ENCODE results near the gene SRR.
"Not testable (repeated sequence)": the region's sequence is repeated elsewhere in the genome, so short reads cannot be mapped to it uniquely, and the experiment has no call there.

SRR gene

DNA sequence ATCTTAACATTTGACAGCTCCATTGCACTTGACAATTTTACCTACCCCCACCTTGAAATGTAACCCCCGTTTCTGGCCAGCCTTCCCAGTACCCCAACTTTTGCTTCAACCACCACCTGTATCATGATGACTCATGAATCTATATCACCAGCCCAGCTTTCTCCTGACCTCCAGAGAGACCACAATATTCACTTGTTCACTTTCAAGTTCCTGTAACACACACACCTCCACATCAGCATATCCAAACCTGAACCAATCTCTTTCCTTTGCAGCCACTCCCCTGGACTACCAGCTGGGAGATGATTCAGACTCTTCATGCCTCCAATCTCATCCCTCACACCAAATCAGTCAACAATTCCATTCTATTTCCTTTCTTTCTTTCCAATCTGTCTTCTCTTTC lies 8.2 kb upstream of the SRR start:
- DNase-seq: no peak

GRCh38 chr17:2297023-2297422 lies 6.7 kb upstream of the SRR start:
- no peak for DNase-seq

- no peak for DNase-seq
Observed at GRCh38 chr17:2299136-2299535, 4.6 kb upstream of the SRR start.

DNA sequence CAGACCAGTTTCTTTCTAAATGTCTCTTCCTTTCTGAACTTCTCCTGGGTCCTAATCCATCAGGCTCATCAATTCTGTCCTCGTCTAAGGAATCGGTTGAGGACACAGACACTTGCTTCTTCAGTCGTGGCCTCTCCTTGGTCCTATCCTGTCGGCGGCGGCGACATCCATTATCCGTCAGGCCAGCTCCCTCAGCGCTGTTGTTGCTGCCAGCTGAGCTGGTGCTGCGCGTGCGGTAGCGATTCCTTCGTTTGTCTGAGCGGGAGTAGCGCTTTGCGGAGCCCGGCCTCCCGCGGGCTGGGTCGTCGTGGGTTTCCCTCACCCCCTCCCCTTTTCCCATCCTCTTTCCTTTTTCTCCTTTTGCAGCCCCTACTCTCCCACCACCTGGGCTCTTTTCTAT lies 4.0 kb upstream of the SRR start:
- DNase-seq: no peak

GRCh38 chr17:2302778-2303203 lies 959 bp upstream of the SRR start:
- DNase-seq: no peak

DNA sequence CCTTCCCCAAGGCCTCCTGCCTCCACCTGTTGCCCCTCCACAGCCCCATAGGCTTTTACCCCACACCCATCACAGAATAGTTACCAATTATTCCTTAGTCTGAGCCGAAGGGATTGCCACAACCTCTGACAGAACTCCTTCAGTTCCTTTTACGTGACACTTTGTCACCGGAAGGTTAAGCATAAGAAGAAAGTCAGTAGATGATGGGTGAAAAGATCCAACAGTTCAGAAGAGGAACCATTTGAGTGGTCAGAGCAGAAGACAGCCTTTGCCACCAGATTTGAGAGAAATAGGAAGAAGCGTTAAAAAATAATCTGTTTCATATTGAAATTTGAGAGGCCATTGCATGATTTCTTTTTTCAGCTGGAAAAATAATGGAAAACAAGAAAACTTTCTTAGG lies 1.2 kb downstream of the SRR start:
- no peak for DNase-seq

GRCh38 chr17:2309338-2310154 lies 5.8 kb downstream of the SRR start:
- DNase-seq: no peak

DNA sequence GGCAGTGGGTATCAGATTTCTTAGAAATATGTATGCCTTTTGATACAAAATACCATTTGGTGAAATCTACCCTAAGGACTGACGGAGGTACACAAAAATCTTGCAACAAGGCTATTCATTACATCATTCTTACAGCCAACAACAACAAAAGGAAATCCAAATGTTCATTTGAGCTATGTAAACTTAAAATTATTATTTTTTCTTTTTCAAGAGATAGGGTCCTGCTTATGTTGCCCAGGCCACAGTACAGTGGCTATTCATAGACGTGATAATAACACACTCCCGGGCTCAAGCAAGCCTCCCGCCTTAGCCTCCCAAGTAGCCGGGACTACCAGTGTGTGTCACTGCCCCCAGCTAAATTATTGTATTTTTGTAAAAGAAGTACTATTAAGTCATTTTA lies 9.0 kb downstream of the SRR start:
- DNase-seq: no peak

DNA sequence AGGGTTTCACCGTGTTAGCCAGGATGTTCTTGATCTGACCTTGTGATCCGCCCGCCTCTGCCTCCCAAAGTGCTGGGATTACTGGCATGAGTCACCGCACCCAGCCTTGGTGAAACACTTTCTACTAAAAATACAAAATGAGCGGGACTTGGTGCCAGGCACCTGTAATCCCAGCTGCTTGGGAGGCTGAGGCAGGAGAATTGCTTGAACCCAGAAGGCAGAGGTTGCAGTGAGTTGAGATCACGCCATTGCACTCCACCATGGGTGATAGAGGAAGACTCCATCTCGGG lies 13.1 kb downstream of the SRR start:
- not testable (repeated sequence) for DNase-seq

DNA sequence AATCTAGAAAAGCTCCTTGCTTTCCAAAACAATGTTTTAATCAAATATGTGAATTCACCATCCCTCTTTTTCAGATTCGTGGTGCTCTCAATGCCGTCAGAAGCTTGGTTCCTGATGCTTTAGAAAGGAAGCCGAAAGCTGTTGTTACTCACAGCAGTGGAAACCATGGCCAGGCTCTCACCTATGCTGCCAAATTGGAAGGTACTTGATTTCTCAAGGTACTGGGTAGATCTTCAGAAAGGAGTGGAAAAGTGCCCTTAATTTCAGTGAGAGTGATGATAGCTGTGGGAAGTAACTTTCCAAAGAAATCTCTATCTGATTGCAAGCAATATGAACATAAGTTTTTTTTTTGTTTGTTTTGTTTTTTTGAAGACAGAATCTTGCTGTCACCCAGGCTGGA lies 14.0 kb downstream of the SRR start:
- no peak for DNase-seq

DNA sequence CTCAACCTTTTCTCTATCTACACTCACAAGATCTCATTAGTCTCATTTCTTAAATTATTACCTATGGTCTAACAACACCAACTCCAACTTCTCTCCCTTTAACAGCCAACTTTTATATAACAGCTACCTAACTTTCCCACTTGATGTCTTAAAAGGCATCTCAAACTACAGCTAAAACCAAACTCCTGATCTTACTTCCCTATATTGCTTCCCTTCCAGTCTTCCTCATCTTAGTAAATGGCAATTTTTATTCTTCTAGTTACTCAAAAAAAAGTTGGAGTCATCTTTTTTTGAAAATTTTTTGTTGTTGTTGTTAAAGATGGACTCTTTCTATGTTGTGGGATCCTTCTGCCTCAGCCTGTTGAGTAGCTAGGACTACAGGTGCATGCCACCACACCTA lies 15.3 kb downstream of the SRR start:
- no peak for DNase-seq

- DNase-seq: no peak
Observed at GRCh38 chr17:2321399-2321798, 17.6 kb downstream of the SRR start.

- no peak for DNase-seq
Observed at GRCh38 chr17:2323629-2324314, 20.0 kb downstream of the SRR start.

- no peak for DNase-seq
Observed at GRCh38 chr17:2331303-2331702, 27.6 kb downstream of the SRR start.

DNA sequence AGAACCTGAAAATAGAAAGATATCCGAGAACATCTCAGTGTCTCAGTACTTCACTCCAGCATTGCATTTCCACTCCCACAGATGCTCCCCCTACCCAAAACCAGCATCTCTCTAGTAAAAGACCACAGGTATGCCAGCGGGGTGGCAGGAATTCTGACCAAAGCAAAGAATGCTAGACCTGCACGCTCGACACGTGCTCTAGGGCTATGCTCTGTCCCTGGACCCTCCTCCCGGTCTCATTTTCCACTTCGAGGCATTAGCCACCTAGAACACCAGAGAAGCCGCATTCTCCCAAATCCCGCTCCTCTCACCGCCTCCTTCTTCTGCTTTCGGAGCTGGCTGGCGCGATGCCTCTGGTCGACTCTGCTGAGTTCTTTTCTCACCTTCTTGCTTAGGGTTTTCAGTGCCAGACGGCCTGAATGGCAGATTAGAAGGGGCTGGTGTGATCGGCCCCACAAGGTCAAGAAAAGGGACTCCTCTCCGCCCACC lies 32.0 kb downstream of the SRR start:
- no peak for DNase-seq

DNA sequence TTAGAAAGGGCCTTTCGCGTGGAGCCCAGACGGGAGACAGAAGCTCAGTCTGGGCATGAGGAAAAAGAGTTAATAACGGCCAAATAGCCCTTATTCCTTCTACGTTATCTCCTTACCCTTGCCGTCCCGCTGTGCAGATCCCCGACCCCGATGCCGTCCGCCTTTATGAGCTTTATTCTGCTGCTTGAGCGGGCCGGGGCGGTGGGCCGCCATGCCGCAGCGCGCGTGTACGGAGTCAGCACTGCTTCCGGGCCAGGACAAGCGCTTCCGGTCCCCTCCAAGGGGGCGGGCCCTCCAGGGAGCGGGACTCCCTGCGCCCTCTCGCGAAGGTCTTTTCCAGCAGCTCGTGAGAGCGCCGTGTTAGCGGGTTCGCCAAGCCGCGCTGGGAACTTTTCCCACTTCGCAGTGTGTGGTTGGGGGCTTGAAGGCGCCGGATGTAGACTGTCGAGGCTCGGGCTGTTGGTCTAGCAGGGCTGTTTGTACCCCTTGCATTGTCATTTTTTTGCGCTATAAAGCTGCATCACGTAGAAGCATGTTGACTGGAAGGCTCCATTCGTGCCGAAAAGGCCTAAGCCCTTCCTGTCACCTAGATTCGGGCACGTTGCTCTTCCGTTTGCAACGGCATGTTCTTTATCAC lies 32.6 kb downstream of the SRR start, which contains the start of gene TSR1:
Gene TSR1 (minus strand): TSS at position 243 of the 637 bp plus-strand sequence. CDS start 30 bp downstream, at position 213.
- peak; percentile 91 for DNase-seq

GRCh38 chr17:2336852-2337543 lies 33.2 kb downstream of the SRR start, which contains the start of gene SGSM2:
SGSM2 (plus strand) TSS chr17:2337501; CDS start chr17:2337689, 188 bp downstream.
- DNase-seq: peak; percentile 76

DNA sequence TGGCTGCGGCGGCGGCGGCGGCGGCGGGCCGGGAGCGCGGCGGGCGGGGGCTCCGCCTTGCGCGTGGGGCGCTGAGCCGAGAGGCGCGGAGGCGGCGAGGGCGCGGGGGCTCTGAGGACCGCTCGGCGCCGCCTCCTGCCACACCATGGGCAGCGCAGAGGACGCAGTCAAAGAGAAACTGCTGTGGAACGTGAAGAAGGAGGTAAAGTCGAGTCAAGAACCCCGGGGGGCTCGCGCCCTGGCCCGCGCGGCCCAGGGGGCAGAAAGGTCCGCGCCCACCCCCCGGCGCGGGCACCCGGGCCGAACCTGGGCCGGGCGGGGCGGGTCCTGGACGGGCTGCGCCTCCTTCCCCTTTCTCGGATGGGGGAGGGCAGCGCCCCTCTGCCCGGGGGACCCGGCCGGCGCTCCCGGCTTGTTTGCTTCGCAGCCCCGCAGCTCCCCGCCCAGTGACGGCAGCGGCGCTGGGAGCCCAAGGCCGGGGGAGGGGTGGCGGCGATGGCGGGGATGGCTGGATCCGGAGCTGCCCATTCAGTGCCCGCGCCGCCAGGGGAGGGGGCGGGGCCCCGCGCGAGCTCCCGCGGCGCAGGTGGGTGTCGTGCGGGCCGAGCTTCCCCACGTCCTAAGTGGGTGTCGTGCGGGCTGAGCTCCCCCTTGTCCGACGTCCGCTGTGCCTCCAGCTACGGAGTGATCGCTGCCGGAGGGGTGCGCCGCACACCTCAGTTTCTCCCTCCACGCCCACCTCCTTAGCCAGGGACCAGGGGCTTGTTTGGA lies 34.0 kb downstream of the SRR start:
- peak; percentile 54 for DNase-seq

GRCh38 chr17:2338315-2338657 lies 34.5 kb downstream of the SRR start:
- no peak for DNase-seq

GRCh38 chr17:2343421-2343820 lies 39.7 kb downstream of the SRR start:
- DNase-seq: no peak

DNA sequence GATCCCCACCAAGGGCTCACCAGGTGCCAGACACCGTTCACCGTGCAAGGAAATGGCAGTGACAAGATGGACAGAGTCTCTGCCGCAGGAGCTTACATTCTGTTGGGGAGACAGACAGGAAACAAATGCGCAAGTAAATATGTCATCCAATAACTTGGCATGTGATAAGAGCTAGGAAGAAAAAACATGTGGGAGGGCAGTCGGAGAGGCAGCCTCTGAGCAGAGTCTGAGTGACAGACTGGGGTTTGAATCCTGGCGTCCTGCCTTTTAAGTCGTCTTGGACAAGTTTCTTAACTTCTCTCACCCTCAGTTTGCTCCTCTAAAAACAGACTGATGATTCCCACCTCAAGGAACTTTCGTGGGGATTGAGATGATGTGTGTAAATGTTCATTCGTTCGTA lies 40.8 kb downstream of the SRR start:
- no peak for DNase-seq

GRCh38 chr17:2346475-2346874 lies 42.7 kb downstream of the SRR start:
- DNase-seq: no peak
